OCI-LY1 (cell line): ENCODE results near the gene PTGFRN.

Experiments used
- CTCF ChIP-seq: fragments of 200-600 bp; sonication (generic), shearing (Covaris generic); IDR thresholded peaks from 2 replicates; pipeline ENCODE4 v1.5.1; 2017; ENCODE audit warnings: mild to moderate bottlenecking, antibody characterized with exemption, low read length, moderate library complexity, mixed read lengths
- EZH2 ChIP-seq: fragments of 200-600 bp; sonication (generic), shearing (Covaris generic); IDR thresholded peaks from 2 replicates; pipeline ENCODE4 v1.8.0; 2017; ENCODE audit warnings: borderline replicate concordance, mixed run types, mild to moderate bottlenecking, antibody characterized with exemption, low read length, moderate library complexity, mixed read lengths

GRCh38 chr1:116889380-116889779, 20.3 kb upstream of the PTGFRN start:
- TF ChIP-seq EZH2, result no peak
- no peak for TF ChIP-seq CTCF
